Central memory CD8-positive, alpha-beta T cell (primary cell): ENCODE measurements around the gene UBE2I.

Experiments
- ATAC-seq: fragments of 150-1000 bp; cut with Tn5 transposase; replicated peaks from 2 replicates; pipeline ENCODE4 v1.10.0; 2022; ENCODE audit warnings: mild to moderate bottlenecking, moderate FRiP score, moderate number of reproducible peaks; ENCODE audit not compliant: poor library complexity, severe bottlenecking; ENCODE audit errors: extremely low read depth
- DNase-seq, 2 donors: peaks; one replicate each; pipeline ENCODE4 v3.0.0; 2021; ENCODE audit warnings: low spot score in 2 of 2
- H3K27ac Mint-ChIP-seq: one replicate; pipeline ENCODE4 v1.8.0; 2022; ENCODE audit warnings: low read depth, mild to moderate bottlenecking, moderate library complexity, mixed read lengths
- H3K27me3 Mint-ChIP-seq: one replicate; pipeline ENCODE4 v1.8.0; 2022; ENCODE audit warnings: mixed read lengths
- H3K36me3 Mint-ChIP-seq: one replicate; pipeline ENCODE4 v1.8.0; 2022; ENCODE audit warnings: mild to moderate bottlenecking, moderate library complexity, mixed read lengths; ENCODE audit not compliant: insufficient read depth
- H3K4me1 Mint-ChIP-seq: one replicate; pipeline ENCODE4 v1.8.0; 2022; ENCODE audit warnings: mixed read lengths
- H3K4me3 Mint-ChIP-seq: one replicate; pipeline ENCODE4 v1.8.0; 2022; ENCODE audit warnings: mild to moderate bottlenecking, moderate library complexity, mixed read lengths
- H3K9me3 Mint-ChIP-seq: one replicate; pipeline ENCODE4 v1.8.0; 2022; ENCODE audit warnings: mixed read lengths

UBE2I gene

DNA sequence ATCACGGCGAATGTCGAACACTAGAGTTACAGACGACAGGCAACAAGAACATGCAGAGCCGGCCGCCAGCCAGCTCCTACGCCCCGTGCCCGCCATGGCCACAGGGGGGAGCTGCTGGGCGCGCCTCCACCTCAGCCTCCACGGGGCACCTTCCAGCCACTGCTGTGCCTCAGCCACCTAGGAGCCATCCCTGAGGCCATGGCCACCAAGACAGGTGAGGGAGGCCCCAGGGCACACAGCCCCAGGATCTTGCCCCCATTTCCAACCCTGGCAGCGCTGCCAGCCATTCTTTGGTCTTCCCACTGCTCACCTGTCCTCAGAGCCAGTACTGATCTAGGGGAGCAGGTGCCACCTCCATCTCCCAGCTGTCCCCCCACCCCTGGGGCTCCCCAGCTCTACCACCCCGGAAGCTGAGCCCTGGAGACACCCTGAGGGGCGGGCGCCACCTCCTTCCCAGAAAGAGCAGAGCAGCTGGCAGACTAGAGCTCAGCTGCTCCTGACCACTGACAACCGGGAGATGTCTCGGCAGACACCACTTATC, 54.1 kb downstream of the UBE2I start:
- ATAC-seq (peak; percentile 92), DNase-seq (peak; percentile 59)
- Mint-ChIP-seq H3K27ac (no peak overlapping the region), H3K36me3 (peaks cover 29% of the 10 kb centered on the region), H3K4me3 (no peak overlapping the region), H3K9me3 (no peaks in the 10 kb centered on the region), H3K4me1 (no peaks in the 10 kb centered on the region), H3K27me3 (no peaks in the 10 kb centered on the region)

- H3K4me3 Mint-ChIP-seq = no peak overlapping the region
- H3K27me3 Mint-ChIP-seq = no peaks in the 10 kb centered on the region
- DNase-seq = no peak
- peaks cover 34% of the 10 kb centered on the region for H3K36me3 Mint-ChIP-seq
- no peaks in the 10 kb centered on the region for H3K4me1 Mint-ChIP-seq
- no peak for ATAC-seq
- H3K9me3 Mint-ChIP-seq = no peaks in the 10 kb centered on the region
- H3K27ac Mint-ChIP-seq = no peak overlapping the region
Measured at GRCh38 chr16:1364510-1364909, 55.1 kb downstream of the UBE2I start.

DNA sequence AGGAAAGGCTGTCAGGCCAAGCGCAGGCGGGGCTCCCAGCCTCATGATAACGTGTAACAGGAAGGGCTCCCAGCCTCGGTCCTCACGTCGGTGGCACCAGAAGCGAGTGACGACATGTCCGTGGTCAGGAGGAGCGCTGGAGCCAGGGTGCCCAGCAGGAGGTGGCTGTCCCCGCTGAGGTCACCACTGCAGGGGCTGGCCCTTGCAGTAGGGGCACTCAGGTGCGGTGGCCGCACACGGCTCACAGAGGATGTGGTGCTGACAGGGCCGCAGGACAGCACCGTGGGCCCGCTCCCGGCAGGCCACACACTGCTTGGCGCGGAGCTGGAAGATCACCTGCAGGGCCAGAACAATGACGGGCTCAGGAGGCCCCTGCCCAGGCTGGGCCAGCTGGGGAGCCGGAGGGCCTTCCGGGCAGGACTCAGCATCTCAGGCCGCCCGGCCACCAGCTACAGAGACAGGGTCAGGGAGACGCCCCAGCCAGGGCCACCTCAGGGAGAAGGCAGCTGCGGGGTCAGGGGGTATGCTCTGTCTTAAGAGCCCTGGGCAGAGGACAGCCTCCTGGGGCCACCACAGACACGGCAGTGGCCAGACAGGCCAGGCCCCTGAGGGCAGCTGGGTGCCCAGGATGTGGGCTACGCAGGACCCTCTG, 56.8 kb downstream of the UBE2I start:
- peaks cover 40% of the 10 kb centered on the region for H3K36me3 Mint-ChIP-seq
- H3K4me3 Mint-ChIP-seq = no peak overlapping the region
- no peak for ATAC-seq
- H3K27me3 Mint-ChIP-seq = no peaks in the 10 kb centered on the region
- no peaks in the 10 kb centered on the region for H3K9me3 Mint-ChIP-seq
- no peaks in the 10 kb centered on the region for H3K4me1 Mint-ChIP-seq
- peak overlapping the region; percentile 83 for H3K27ac Mint-ChIP-seq
- DNase-seq = no peak

GRCh38 chr16:1366712-1367299, 57.4 kb downstream of the UBE2I start:
- no peaks in the 10 kb centered on the region for H3K27me3 Mint-ChIP-seq
- no peak overlapping the region for H3K27ac Mint-ChIP-seq
- ATAC-seq = no peak
- no peaks in the 10 kb centered on the region for H3K4me1 Mint-ChIP-seq
- no peaks in the 10 kb centered on the region for H3K9me3 Mint-ChIP-seq
- DNase-seq = no peak
- no peak overlapping the region for H3K4me3 Mint-ChIP-seq
- peaks cover 40% of the 10 kb centered on the region for H3K36me3 Mint-ChIP-seq

DNA sequence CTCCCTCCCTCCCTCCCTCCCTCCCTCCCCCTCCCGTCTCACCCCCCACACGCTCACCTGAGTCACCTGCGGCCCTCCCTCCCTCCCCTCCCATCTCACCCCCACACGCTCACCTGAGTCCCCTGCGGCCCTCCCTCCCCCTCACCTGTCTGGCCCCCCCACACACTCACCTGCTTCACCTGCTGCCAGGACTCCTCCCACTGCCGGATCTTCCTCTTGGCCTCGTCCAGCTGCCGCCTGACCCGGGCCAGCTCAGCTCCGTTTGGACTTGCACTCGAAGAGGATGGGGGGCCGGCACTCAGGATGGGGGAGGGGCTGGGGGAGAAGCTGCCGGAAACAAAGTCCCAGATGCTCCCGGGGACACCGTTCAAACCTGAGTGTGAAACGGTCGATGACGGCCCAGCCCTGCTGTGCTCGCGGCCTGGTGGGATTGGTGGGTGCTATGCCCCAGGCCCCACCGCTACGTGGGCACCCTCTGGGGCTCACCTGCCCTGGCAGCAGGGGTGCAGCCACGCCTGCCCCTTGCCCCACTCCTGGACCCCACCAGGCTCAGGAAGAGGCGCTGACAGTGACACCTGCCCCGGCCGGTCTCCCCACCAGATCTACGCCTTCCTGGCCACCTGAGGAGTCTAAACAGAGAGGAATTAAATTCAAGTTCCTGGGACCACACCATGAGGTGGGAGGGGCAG, 58.2 kb downstream of the UBE2I start:
- Mint-ChIP-seq H3K27me3 (no peaks in the 10 kb centered on the region), H3K4me3 (no peak overlapping the region), H3K9me3 (no peaks in the 10 kb centered on the region), H3K27ac (no peak overlapping the region), H3K4me1 (no peaks in the 10 kb centered on the region), H3K36me3 (peaks cover 40% of the 10 kb centered on the region)
- ATAC-seq = no peak
- DNase-seq = no peak

GRCh38 chr16:1371054-1371978, 61.9 kb downstream of the UBE2I start:
- H3K36me3 Mint-ChIP-seq = peaks cover 27% of the 10 kb centered on the region
- H3K27ac Mint-ChIP-seq = peak overlapping the region; percentile 59
- H3K9me3 Mint-ChIP-seq = no peaks in the 10 kb centered on the region

DNA sequence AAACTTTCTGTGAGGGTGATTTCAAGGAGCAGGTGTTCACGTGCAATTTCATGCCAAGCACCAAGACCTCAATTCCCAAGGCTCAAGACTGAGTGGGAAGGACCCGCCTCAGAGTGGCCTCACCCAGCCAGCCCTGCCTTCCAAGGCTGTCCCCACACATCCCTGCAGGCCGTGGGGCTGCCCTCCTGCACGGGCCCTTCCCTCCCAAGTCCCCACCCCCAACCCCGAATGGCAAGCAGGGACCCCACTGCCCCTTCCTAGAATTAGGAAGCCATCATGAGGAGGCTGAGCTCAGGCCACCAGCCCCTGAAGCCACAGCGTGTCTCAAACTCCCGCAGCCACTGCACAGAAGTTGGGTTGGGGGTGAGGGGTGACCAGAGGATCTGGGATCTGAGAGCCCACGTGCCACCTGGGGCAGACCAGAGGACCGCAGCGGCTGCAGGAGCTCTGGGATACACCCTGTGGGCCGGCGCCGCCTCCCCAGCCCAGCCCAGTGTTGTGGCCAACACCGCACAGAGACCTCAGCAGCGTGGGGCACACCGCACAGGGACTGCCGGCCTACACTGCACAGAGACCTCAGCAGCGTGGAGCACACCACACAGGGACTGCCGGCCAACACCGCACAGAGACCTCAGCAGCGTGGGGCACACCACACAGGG, 63.0 kb downstream of the UBE2I start:
- peaks cover 25% of the 10 kb centered on the region for H3K36me3 Mint-ChIP-seq
- DNase-seq (no peak), ATAC-seq (no peak)
- no peak overlapping the region for H3K4me3 Mint-ChIP-seq
- H3K27ac Mint-ChIP-seq = no peak overlapping the region
- no peaks in the 10 kb centered on the region for H3K4me1 Mint-ChIP-seq
- H3K9me3 Mint-ChIP-seq = no peaks in the 10 kb centered on the region
- H3K27me3 Mint-ChIP-seq = no peaks in the 10 kb centered on the region

More at GRCh38 chr16:1371054-1371978, 61.9 kb downstream of the UBE2I start:
- Mint-ChIP-seq H3K4me1 (no peaks in the 10 kb centered on the region), H3K27me3 (no peaks in the 10 kb centered on the region), H3K4me3 (no peak overlapping the region)
- no peak for ATAC-seq
- DNase-seq = no peak

- Mint-ChIP-seq H3K4me3 (no peak overlapping the region), H3K27ac (peak overlapping the region; percentile 74), H3K27me3 (no peaks in the 10 kb centered on the region), H3K9me3 (no peaks in the 10 kb centered on the region), H3K36me3 (peaks cover 18% of the 10 kb centered on the region), H3K4me1 (peaks cover 15% of the 10 kb centered on the region)
- ATAC-seq (no peak), DNase-seq (no peak)
Measured at GRCh38 chr16:1374418-1375297, 65.2 kb downstream of the UBE2I start.

GRCh38 chr16:1375298-1375640, 65.8 kb downstream of the UBE2I start:
- ATAC-seq (no peak), DNase-seq (no peak)
- no peak overlapping the region for H3K4me3 Mint-ChIP-seq
- H3K9me3 Mint-ChIP-seq = no peaks in the 10 kb centered on the region
- no peak overlapping the region for H3K27ac Mint-ChIP-seq
- peaks cover 18% of the 10 kb centered on the region for H3K36me3 Mint-ChIP-seq
- H3K27me3 Mint-ChIP-seq = no peaks in the 10 kb centered on the region
- H3K4me1 Mint-ChIP-seq = peaks cover 20% of the 10 kb centered on the region

DNA sequence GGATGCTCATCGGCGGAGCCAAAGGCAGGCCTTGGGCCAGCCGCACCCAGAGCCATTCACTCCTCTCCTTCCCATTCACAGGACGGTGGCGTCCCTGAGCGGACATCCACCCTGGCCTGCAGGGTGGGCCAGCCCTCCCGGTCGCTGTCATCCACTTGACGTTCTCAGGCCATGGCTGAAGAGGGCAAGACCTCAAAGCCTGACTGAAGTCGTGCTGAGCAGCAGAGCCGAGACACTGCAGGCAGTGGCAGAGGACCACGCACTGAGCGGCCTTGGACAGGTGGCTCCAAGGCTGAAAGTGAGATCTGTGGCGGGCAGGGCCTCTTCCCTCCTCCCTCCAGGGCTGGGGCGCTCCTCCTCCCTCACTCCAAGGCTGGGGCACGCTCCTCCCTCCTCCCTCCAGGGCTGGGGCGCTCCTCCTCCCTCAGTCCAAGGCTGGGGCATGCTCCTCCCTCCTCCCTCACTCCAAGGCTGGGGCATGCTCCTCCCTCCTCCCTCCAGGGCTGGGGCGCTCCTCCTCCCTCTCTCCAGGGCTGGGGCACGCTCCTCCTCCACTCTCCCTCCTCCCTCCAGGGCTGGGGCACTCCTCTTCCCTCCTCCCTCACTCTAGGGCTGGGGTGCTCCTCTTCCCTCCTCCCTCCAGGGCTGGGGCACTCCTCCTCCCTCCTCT, 66.4 kb downstream of the UBE2I start:
- Mint-ChIP-seq H3K27me3 (no peaks in the 10 kb centered on the region), H3K27ac (no peak overlapping the region)
- no peak for ATAC-seq

More for the DNA sequence above, 66.4 kb downstream of the UBE2I start:
- H3K36me3 Mint-ChIP-seq = peaks cover 17% of the 10 kb centered on the region
- no peak for DNase-seq
- H3K9me3 Mint-ChIP-seq = no peaks in the 10 kb centered on the region
- no peak overlapping the region for H3K4me3 Mint-ChIP-seq
- peaks cover 20% of the 10 kb centered on the region for H3K4me1 Mint-ChIP-seq
